NCI-H187 treated with DMSO at 0.1 percent for 48 hours (cell line): ENCODE results near the gene DTNA.

Source experiments
- DNase-seq: peaks from one replicate; lab custom pipeline; 2025; lab: John Stamatoyannopoulos, UW

Gene DTNA

DNA sequence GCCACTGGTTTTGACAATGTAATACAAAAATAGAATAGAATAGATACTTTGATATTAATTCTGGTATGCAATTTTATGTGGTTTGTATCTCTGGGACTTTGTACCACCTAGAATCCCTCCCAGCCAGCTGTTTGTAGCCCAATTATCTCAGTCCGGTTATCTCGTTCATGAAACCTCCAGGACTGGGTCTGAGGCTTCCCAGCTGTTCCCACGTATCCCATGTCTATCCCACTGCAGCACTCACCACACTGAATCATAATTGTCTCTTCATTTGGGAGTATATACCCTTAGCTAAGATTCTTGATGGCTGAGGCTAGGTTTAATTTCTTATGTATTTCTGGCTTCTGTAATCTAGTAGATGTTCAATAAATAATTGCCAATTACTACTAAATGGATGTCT is 226.7 kb downstream of the DTNA start:
- DNase-seq = no peak

DNA sequence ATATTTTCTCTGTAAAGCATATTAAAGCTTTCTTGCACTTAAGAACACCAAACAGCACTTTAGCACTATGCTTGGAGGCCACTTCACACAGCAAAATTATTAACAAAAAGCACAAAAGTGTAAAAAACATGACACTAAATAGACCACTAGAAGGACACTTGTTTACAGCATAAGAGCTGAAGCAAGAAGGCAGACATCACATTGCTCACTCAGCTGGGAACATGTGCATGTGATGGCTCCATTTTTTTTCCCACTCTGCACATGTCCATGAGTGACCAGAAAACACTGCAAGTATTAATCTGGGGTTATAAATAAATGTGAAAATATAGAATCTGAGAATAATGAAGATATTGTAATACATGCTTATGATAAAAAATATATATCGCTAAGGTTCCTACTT is 228.0 kb downstream of the DTNA start:
- no peak for DNase-seq
